ENCODE results near the gene RUSF1. TPM values are rescaled to one million over a fixed set of nuclear protein-coding genes. Genes with fewer than 3 reads are reported as not detected.

Gene RUSF1
- total and polyA plus RNA-seq, 5 donors: 26.9 to 40.8 (median 28.9) TPM

DNA sequence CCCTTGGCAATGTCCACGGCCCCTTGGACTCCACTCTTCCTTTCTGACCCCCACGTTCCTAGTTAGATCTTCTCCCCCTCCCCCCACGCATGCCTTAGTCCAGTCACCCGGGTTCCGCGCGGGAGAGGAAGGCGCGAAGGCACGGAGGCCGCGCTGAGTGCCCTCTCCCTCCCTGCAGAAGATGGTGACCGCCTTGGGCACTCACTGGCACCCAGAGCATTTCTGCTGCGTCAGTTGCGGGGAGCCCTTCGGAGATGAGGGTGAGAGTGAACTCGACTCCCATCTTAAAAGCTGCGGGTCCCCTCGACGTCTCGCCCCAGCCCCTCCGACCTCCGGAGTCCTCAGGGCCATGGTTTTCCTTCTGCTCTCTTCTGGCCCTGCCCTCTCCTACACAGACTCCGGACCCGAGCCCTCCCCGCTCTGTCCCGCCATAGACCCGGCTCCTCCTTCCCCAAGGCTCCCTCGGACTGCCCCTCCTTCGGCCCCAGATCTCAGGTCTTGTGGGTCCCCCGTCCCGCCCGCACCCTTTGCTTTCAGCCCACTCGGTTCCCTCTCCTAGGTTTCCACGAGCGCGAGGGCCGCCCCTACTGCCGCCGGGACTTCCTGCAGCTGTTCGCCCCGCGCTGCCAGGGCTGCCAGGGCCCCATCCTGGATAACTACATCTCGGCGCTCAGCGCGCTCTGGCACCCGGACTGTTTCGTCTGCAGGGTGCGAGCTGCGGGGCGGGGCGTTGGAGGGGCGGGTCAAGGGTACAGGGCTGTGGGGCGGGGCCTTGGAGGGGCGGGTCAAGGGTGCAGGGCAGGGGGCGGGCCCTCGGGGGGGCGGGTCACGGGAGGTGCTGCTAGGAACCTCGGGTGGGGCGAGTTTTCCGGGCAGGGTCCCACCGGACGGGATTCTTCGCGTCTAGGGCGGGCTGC is 31.6 kb downstream of the RUSF1 start:
- H3K27ac ChIP-seq (ENCODE audit: low read length): no peak overlapping the region
- 72% methylated on average over 68 of the region's 68 CpGs for WGBS
- intact Hi-C loops (cut with DNase I): loop anchor here in 1 of 4 donors (10.0 kb wide), 1 partner anchor 218 kb away; no protein-coding TSS in a partner anchor
- no peak overlapping the region for H3K4me3 ChIP-seq (ENCODE audit: low read length)
- no peaks in the 10 kb centered on the region for H3K4me1 ChIP-seq (ENCODE audit: control insufficient read depth, insufficient read depth, low read length)
- peak in 1 of 2 donors; percentile 8 for ATAC-seq
- peak; percentile 63 to 91 (median 91) for DNase-seq
- H3K27me3 ChIP-seq (ENCODE audit: control insufficient read depth, insufficient read depth): no peaks in the 10 kb centered on the region
- H3K9me3 ChIP-seq (ENCODE audit: control insufficient read depth, low read length): no peaks in the 10 kb centered on the region

DNA sequence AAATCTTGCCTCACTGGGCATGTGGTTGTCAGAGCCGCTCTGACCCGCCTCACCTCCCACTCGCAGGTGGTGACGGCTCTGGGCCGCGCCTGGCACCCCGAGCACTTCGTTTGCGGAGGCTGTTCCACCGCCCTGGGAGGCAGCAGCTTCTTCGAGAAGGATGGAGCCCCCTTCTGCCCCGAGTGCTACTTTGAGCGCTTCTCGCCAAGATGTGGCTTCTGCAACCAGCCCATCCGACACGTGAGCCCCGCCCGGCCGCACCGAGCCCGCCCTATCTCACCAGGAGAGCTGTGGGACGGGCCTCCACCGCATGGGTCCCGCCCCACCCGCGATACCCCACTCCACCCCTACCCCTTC is 32.3 kb downstream of the RUSF1 start:
- H3K27me3 ChIP-seq (ENCODE audit: control insufficient read depth, insufficient read depth): no peaks in the 10 kb centered on the region
- H3K9me3 ChIP-seq (ENCODE audit: control insufficient read depth, low read length): no peaks in the 10 kb centered on the region
- intact Hi-C loops (cut with DNase I): loop anchor here in 1 of 4 donors (10.0 kb wide), 1 partner anchor 219 kb away; no protein-coding TSS in a partner anchor
- no peak overlapping the region for H3K27ac ChIP-seq (ENCODE audit: low read length)
- H3K4me3 ChIP-seq (ENCODE audit: low read length): no peak overlapping the region
- peaks cover 5% of the 10 kb centered on the region for H3K4me1 ChIP-seq (ENCODE audit: control insufficient read depth, insufficient read depth, low read length)
- ATAC-seq: no peak
- 83% methylated on average over 26 of the region's 26 CpGs for WGBS
- peak in 1 of 3 donors; percentile 58 for DNase-seq

- intact Hi-C loops (cut with DNase I): loop anchor here in 1 of 4 donors (10.0 kb wide), 1 partner anchor 220 kb away; no protein-coding TSS in a partner anchor
- H3K27me3 ChIP-seq (ENCODE audit: control insufficient read depth, insufficient read depth): no peaks in the 10 kb centered on the region
- no peaks in the 10 kb centered on the region for H3K9me3 ChIP-seq (ENCODE audit: control insufficient read depth, low read length)
- H3K4me1 ChIP-seq (ENCODE audit: control insufficient read depth, insufficient read depth, low read length): peaks cover 5% of the 10 kb centered on the region
- no peak overlapping the region for H3K27ac ChIP-seq (ENCODE audit: low read length)
- 91% methylated on average over 12 of the region's 12 CpGs for WGBS
- ATAC-seq (no peak), DNase-seq (peak in 1 of 3 donors; percentile 10)
- no peak overlapping the region for H3K4me3 ChIP-seq (ENCODE audit: low read length)
Measured at GRCh38 chr16:31474773-31475738, 33.1 kb downstream of the RUSF1 start.

GRCh38 chr16:31474173-31474714 is 33.9 kb downstream of the RUSF1 start:
- no peaks in the 10 kb centered on the region for H3K9me3 ChIP-seq (ENCODE audit: control insufficient read depth, low read length)
- peak in 2 of 3 donors; percentile 54 to 58 for DNase-seq
- no peak overlapping the region for H3K4me3 ChIP-seq (ENCODE audit: low read length)
- peaks cover 5% of the 10 kb centered on the region for H3K4me1 ChIP-seq (ENCODE audit: control insufficient read depth, insufficient read depth, low read length)
- ATAC-seq: no peak
- no peaks in the 10 kb centered on the region for H3K27me3 ChIP-seq (ENCODE audit: control insufficient read depth, insufficient read depth)
- intact Hi-C loops (cut with DNase I): loop anchor here in 1 of 4 donors (10.0 kb wide), 1 partner anchor 221 kb away; no protein-coding TSS in a partner anchor
- 68% methylated on average over 12 of the region's 12 CpGs for WGBS
- H3K27ac ChIP-seq (ENCODE audit: low read length): no peak overlapping the region

GRCh38 chr16:31473264-31473984 is 34.8 kb downstream of the RUSF1 start:
- H3K27ac ChIP-seq (ENCODE audit: low read length): no peak overlapping the region
- peak in 2 of 3 donors; percentile 40 to 70 for DNase-seq
- no peak overlapping the region for H3K4me3 ChIP-seq (ENCODE audit: low read length)
- ATAC-seq: no peak
- H3K4me1 ChIP-seq (ENCODE audit: control insufficient read depth, insufficient read depth, low read length): peaks cover 5% of the 10 kb centered on the region
- 83% methylated on average over 17 of the region's 17 CpGs for WGBS
- intact Hi-C loops (cut with DNase I): loop anchor here in 1 of 4 donors (10.0 kb wide), 1 partner anchor 221 kb away; no protein-coding TSS in a partner anchor
- no peaks in the 10 kb centered on the region for H3K27me3 ChIP-seq (ENCODE audit: control insufficient read depth, insufficient read depth)
- H3K9me3 ChIP-seq (ENCODE audit: control insufficient read depth, low read length): no peaks in the 10 kb centered on the region

DNA sequence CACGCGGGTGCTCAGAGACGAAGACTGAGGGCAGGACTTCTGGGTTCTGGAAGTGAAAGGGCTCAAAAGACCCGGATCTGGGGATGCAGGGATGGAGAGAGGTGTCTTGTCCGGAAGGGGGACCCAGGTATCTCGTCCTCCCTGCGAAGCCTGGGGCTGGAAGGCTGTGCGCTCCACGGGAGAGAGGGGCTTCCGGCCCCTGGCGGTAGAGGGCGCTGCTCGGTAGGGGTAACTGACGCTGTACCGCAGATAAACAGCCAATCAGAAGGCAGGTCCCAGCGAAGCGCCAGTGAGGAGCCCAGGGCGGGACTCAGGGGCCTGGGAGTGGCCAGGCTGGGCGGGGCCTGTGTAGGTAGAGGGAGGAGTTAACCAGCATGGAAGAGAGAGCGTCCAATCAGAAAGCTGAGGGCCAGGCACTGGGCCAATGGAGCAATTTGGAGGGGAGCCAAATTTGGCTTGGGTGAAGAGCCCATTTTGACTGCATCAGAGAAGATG is 35.4 kb downstream of the RUSF1 start:
- 23% methylated on average over 20 of the region's 20 CpGs for WGBS
- H3K9me3 ChIP-seq (ENCODE audit: control insufficient read depth, low read length): no peaks in the 10 kb centered on the region
- H3K4me1 ChIP-seq (ENCODE audit: control insufficient read depth, insufficient read depth, low read length): peaks cover 5% of the 10 kb centered on the region
- H3K27me3 ChIP-seq (ENCODE audit: control insufficient read depth, insufficient read depth): no peaks in the 10 kb centered on the region
- H3K4me3 ChIP-seq (ENCODE audit: low read length): peak overlapping the region; percentile 80
- peak; percentile 94 to 97 (median 96) for DNase-seq
- peak; percentile 91 to 93 for ATAC-seq
- intact Hi-C loops (cut with DNase I): loop anchor here in 1 of 4 donors (10.0 kb wide), 1 partner anchor 222 kb away; no protein-coding TSS in a partner anchor
- H3K27ac ChIP-seq (ENCODE audit: low read length): peak overlapping the region; percentile 98

GRCh38 chr16:31471875-31472708 is 36.1 kb downstream of the RUSF1 start, which contains the start of gene TGFB1I1:
TGFB1I1 (plus strand) TSS chr16:31472152; CDS start chr16:31472189, 37 bp downstream.
- peak within 1 kb of the TSS; percentile 80 for H3K4me3 ChIP-seq (ENCODE audit: low read length)
- ATAC-seq (peak; percentile 74 to 81), DNase-seq (peak; percentile 85 to 92 (median 92))
- no peaks in the 10 kb centered on the region for H3K27me3 ChIP-seq (ENCODE audit: control insufficient read depth, insufficient read depth)
- intact Hi-C loops (cut with DNase I): loop anchor here in 1 of 4 donors (10.0 kb wide), 1 partner anchor 223 kb away; no protein-coding TSS in a partner anchor
- under 1% methylated on average over 63 of the region's 63 CpGs for WGBS
- H3K9me3 ChIP-seq (ENCODE audit: control insufficient read depth, low read length): no peaks in the 10 kb centered on the region
- H3K27ac ChIP-seq (ENCODE audit: low read length): peak within 1 kb of the TSS; percentile 98
- peaks cover 5% of the 10 kb centered on the region for H3K4me1 ChIP-seq (ENCODE audit: control insufficient read depth, insufficient read depth, low read length)

- intact Hi-C loops (cut with DNase I): loop anchor here in 1 of 4 donors (10.0 kb wide), 1 partner anchor 223 kb away; no protein-coding TSS in a partner anchor
- WGBS: 25% methylated on average over 15 of the region's 15 CpGs
- peak overlapping the region; percentile 80 for H3K4me3 ChIP-seq (ENCODE audit: low read length)
- ATAC-seq (no peak), DNase-seq (peak in 1 of 3 donors; percentile 57)
- peak overlapping the region; percentile 49 for H3K27ac ChIP-seq (ENCODE audit: low read length)
- H3K27me3 ChIP-seq (ENCODE audit: control insufficient read depth, insufficient read depth): no peaks in the 10 kb centered on the region
- peaks cover 5% of the 10 kb centered on the region for H3K4me1 ChIP-seq (ENCODE audit: control insufficient read depth, insufficient read depth, low read length)
- H3K9me3 ChIP-seq (ENCODE audit: control insufficient read depth, low read length): no peaks in the 10 kb centered on the region
Measured at GRCh38 chr16:31471241-31471874, 36.8 kb downstream of the RUSF1 start.

Measured in right cardiac atrium (tissue), 5 donors.